BLaER1 (cell line): ENCODE data around the gene ABCA1.
"Not testable (repeated sequence)": the region's sequence is repeated elsewhere in the genome, so short reads cannot be mapped to it uniquely, and the experiment has no call there.

Experiments used
- H3K27ac ChIP-seq: shearing (Covaris generic); formaldehyde crosslinking; 2 replicates; pipeline ENCODE4 v1.8.1; 2022
- H3K27me3 ChIP-seq: shearing (Covaris generic); formaldehyde crosslinking; 2 replicates; pipeline ENCODE4 v1.8.1; 2022
- H3K36me3 ChIP-seq: shearing (Covaris generic); formaldehyde crosslinking; 2 replicates; pipeline ENCODE4 v1.8.1; 2022
- H3K4me1 ChIP-seq: shearing (Covaris generic); formaldehyde crosslinking; 2 replicates; pipeline ENCODE4 v1.8.1; 2022
- H3K4me2 ChIP-seq: shearing (Covaris generic); formaldehyde crosslinking; 2 replicates; pipeline ENCODE4 v1.8.1; 2022
- H3K4me3 ChIP-seq: shearing (Covaris generic); formaldehyde crosslinking; 2 replicates; pipeline ENCODE4 v1.8.1; 2022
- H3K9ac ChIP-seq: shearing (Covaris generic); formaldehyde crosslinking; 2 replicates; pipeline ENCODE4 v1.8.1; 2022
- H3K9me3 ChIP-seq: shearing (Covaris generic); formaldehyde crosslinking; 2 replicates; pipeline ENCODE4 v1.8.1; 2022
- H4K20me1 ChIP-seq: shearing (Covaris generic); formaldehyde crosslinking; 2 replicates; pipeline ENCODE4 v1.8.1; 2022
- Cebpa-rat ChIP-seq: shearing (Covaris generic); IDR thresholded peaks from 2 replicates; pipeline ENCODE4 v1.8.1; 2022

ABCA1 gene

DNA sequence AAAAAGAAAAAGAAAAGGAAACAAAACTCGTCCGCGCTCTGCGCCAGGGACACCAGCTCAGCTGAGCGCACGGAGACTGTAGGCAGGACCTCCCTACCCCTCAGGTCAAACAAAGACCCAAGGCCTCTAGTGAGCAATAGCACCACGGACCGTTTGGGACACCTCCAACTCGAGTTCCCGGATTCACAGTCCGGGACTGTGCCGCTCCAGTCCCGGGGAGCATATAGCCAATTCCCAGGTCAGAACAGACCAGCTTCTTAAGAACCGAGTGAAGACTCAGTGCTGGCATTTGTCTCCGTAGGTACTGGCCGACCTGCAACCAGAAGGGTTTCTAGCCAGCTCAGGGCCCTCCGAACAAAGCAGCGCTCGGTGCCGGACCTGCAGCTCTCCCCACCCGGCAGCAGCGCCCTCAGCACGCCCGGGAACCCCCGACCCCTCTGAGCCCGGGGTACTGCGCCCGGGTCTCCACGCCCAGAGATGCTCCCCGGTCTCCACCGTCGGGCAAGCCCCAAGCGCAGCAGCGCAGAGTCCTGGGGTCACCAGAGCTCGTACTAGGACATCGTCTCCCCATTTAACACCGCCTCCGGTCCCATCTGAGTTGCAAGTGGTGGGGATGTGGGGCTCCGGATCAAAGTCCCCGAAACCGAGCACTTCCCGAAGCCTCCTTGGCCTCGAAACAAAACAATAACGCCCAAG, 591 bp downstream of the ABCA1 start:
- H3K9me3 ChIP-seq, result no peaks in the 10 kb centered on the region
- TF ChIP-seq Cebpa-rat, result no peak
- peak overlapping the region; percentile 95 for H3K4me3 ChIP-seq
- peak overlapping the region; percentile 99 for H3K9ac ChIP-seq
- peak overlapping the region; percentile 98 for H3K27ac ChIP-seq
- peak overlapping the region; percentile 81 for H3K4me2 ChIP-seq
- H4K20me1 ChIP-seq, result peaks cover 30% of the 10 kb centered on the region
- H3K27me3 ChIP-seq, result no peaks in the 10 kb centered on the region
- no peaks in the 10 kb centered on the region for H3K36me3 ChIP-seq
- H3K4me1 ChIP-seq, result peaks cover 53% of the 10 kb centered on the region

DNA sequence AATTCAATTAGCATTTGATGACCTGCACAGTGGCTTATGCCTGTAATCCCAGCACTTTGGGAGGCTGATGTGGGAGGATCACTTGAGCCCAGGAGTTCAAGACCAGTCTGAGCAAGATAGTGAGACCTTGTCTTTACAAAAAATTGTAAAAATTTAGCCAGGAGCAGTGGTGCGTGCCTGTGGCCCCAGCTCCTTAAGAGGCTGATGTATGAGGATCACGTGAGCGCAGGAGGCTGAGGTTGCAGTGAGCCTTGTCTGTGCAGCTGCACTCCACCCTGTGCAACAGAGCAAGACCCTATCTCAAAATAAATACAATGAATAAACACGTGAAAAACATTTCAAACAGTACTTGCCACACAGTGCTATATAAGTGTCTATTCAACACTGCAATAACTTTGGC, 4.2 kb downstream of the ABCA1 start:
- Histone ChIP-seq H3K4me1 (peaks cover 73% of the 10 kb centered on the region), H3K27me3 (no peaks in the 10 kb centered on the region), H3K9ac (peak overlapping the region; percentile 99), H3K27ac (peak overlapping the region; percentile 98), H4K20me1 (peaks cover 67% of the 10 kb centered on the region), H3K4me3 (peak overlapping the region; percentile 95), H3K4me2 (peak overlapping the region; percentile 81), H3K9me3 (no peaks in the 10 kb centered on the region), H3K36me3 (peaks cover 13% of the 10 kb centered on the region)
- TF ChIP-seq Cebpa-rat, result no peak

GRCh38 chr9:104923289-104923688, 4.7 kb downstream of the ABCA1 start:
- Histone ChIP-seq H4K20me1 (peaks cover 71% of the 10 kb centered on the region), H3K27ac (peak overlapping the region; percentile 98), H3K36me3 (peaks cover 18% of the 10 kb centered on the region), H3K4me2 (peak overlapping the region; percentile 81), H3K9ac (peak overlapping the region; percentile 66), H3K4me1 (peaks cover 73% of the 10 kb centered on the region), H3K4me3 (peak overlapping the region; percentile 95), H3K27me3 (no peaks in the 10 kb centered on the region), H3K9me3 (no peaks in the 10 kb centered on the region)
- TF ChIP-seq Cebpa-rat, result no peak

DNA sequence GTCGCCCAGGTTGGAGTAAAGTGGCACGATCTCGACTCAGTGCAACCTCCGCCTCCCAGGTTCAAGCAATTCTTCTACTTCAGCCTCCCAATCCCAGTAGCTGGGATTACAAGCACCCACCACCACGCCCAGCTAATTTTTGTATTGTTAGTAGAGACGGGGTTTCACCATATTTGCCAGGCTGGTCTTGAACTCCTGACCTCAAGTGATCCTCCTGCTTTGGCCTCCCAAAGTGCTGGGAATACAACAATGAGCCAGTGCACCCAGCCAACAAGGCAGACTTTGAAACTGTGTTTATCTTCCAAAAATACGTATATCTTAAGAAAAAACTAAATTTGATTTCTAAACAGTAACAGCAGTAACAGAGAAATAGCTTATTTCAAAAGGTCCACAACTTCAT, 5.2 kb downstream of the ABCA1 start:
- H3K9ac ChIP-seq, H3K4me3 ChIP-seq, H3K27me3 ChIP-seq, H3K9me3 ChIP-seq: not testable (repeated sequence)
- Histone ChIP-seq H3K4me1 (peaks cover 77% of the 10 kb centered on the region), H4K20me1 (peaks cover 77% of the 10 kb centered on the region), H3K27ac (peak overlapping the region; percentile 98), H3K36me3 (peaks cover 23% of the 10 kb centered on the region), H3K4me2 (peak overlapping the region; percentile 81)

DNA sequence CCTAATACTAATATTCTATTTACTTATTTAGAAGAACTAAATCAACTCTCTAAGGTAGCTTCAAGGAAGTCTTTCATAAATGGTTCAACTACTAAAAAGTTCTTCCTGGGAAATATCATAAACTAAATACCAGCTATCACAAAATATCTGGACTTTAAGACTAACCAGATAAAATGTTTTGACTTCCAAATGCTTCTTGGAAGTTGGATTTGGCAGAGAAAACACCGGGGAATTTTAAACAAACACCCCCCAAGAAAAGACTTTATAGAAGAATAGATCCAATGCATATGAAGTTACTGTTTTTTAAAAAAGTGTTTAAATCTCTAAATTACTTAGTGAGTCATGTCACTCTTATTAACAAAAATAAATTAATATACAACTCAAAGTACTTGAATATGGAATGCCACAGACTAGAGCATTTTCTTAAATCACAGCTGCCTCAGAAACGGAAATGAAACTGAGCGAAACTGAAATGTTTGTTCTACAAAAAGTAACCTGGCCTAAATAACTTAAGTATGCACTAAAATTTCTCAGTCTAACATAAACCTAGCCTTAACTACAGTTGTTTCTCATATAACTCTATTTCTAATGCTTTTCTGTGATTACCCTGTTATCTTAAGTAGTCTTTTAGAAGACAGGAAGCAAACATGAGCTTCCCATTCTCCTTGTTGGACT, 6.8 kb downstream of the ABCA1 start:
- no peak for TF ChIP-seq Cebpa-rat
- peaks cover 92% of the 10 kb centered on the region for H4K20me1 ChIP-seq
- peak overlapping the region; percentile 48 for H3K4me3 ChIP-seq
- no peaks in the 10 kb centered on the region for H3K27me3 ChIP-seq
- H3K9ac ChIP-seq, result peak overlapping the region; percentile 33; the same call in 1 of the 2 replicates
- H3K36me3 ChIP-seq, result peaks cover 37% of the 10 kb centered on the region
- no peaks in the 10 kb centered on the region for H3K9me3 ChIP-seq
- H3K4me2 ChIP-seq, result peak overlapping the region; percentile 81
- H3K27ac ChIP-seq, result peak overlapping the region; percentile 98
- H3K4me1 ChIP-seq, result peaks cover 93% of the 10 kb centered on the region

GRCh38 chr9:104915753-104916152, 12.2 kb downstream of the ABCA1 start:
- peaks cover 78% of the 10 kb centered on the region for H3K4me1 ChIP-seq
- no peak overlapping the region for H3K4me2 ChIP-seq
- H4K20me1 ChIP-seq, result peaks cover 100% of the 10 kb centered on the region
- H3K9me3 ChIP-seq, result no peaks in the 10 kb centered on the region
- no peak overlapping the region for H3K27ac ChIP-seq
- no peak overlapping the region for H3K9ac ChIP-seq
- H3K4me3 ChIP-seq, result no peak overlapping the region
- no peak for TF ChIP-seq Cebpa-rat
- H3K27me3 ChIP-seq, result no peaks in the 10 kb centered on the region
- H3K36me3 ChIP-seq, result peaks cover 67% of the 10 kb centered on the region

- Histone ChIP-seq H3K9me3 (no peaks in the 10 kb centered on the region), H3K4me2 (0 out of 2 replicates have a peak overlapping the region, but pooled peaks have one; percentile 16), H3K27ac (no peak overlapping the region), H4K20me1 (peaks cover 100% of the 10 kb centered on the region), H3K4me3 (no peak overlapping the region), H3K27me3 (no peaks in the 10 kb centered on the region), H3K4me1 (peaks cover 80% of the 10 kb centered on the region), H3K9ac (no peak overlapping the region), H3K36me3 (peaks cover 69% of the 10 kb centered on the region)
- no peak for TF ChIP-seq Cebpa-rat
Measured at GRCh38 chr9:104915049-104915448, 12.9 kb downstream of the ABCA1 start.

GRCh38 chr9:104914466-104914865, 13.5 kb downstream of the ABCA1 start:
- no peaks in the 10 kb centered on the region for H3K9me3 ChIP-seq
- H3K4me3 ChIP-seq, result no peak overlapping the region
- no peak overlapping the region for H3K27ac ChIP-seq
- H3K4me2 ChIP-seq, result 0 out of 2 replicates have a peak overlapping the region, but pooled peaks have one; percentile 7
- peaks cover 100% of the 10 kb centered on the region for H4K20me1 ChIP-seq
- H3K4me1 ChIP-seq, result peaks cover 80% of the 10 kb centered on the region
- H3K36me3 ChIP-seq, result peaks cover 69% of the 10 kb centered on the region
- no peak for TF ChIP-seq Cebpa-rat
- no peak overlapping the region for H3K9ac ChIP-seq
- H3K27me3 ChIP-seq, result no peaks in the 10 kb centered on the region

DNA sequence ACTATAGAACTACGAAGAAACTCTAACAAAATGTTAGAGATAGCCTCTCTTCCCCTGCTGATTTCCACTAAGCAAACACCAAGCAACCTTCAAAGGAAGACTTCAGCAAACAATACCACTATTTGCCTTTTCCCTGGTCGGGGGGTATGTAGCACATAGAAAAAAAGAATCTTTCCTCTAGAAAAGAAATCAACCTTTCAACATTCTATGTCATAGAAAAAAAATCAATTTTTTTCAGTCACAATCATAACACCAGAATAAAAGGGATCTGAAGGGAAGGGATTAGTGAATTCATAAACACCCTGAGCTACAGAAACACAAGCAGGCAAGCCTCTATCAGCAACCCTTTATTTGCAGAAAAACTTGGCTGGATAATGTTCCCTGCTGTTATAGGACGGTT, 15.3 kb downstream of the ABCA1 start:
- peaks cover 79% of the 10 kb centered on the region for H3K4me1 ChIP-seq
- no peaks in the 10 kb centered on the region for H3K27me3 ChIP-seq
- no peak overlapping the region for H3K4me3 ChIP-seq
- peaks cover 63% of the 10 kb centered on the region for H3K36me3 ChIP-seq
- no peak overlapping the region for H3K27ac ChIP-seq
- no peak overlapping the region for H3K9ac ChIP-seq
- no peaks in the 10 kb centered on the region for H3K9me3 ChIP-seq
- peaks cover 100% of the 10 kb centered on the region for H4K20me1 ChIP-seq
- no peak overlapping the region; the same call in 1 of the 2 replicates for H3K4me2 ChIP-seq
- no peak for TF ChIP-seq Cebpa-rat

DNA sequence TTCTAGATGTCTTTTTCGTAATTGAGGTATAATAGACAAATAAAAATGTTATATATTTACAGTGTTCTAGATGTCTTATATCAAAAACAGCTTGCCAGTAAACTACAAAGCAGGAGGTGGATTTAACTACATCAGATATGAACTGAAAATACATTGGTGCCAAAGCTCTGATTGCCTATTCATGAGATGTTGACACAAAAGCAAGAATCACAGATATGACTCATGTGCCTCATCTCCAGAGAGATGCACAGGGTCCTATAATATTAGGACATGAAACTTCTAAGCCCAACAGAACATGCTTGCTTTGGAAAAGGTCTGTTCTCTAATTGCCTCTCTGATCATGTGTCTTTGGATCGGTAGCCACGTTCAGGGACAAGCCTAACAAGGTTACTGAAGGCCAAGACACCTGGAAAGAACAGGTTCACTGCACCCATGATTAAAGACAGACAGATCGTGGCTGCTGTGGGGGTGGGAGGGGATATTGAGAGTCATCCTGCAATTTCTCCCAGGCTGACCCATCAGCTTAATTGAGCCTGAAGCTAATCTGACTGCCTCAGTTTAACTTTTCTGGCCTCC, 16.8 kb downstream of the ABCA1 start:
- H4K20me1 ChIP-seq, result peaks cover 100% of the 10 kb centered on the region
- H3K27ac ChIP-seq, result no peak overlapping the region
- H3K27me3 ChIP-seq, result no peaks in the 10 kb centered on the region
- peaks cover 61% of the 10 kb centered on the region for H3K36me3 ChIP-seq
- no peaks in the 10 kb centered on the region for H3K9me3 ChIP-seq
- no peak overlapping the region for H3K9ac ChIP-seq
- peaks cover 80% of the 10 kb centered on the region for H3K4me1 ChIP-seq
- no peak for TF ChIP-seq Cebpa-rat
- no peak overlapping the region for H3K4me3 ChIP-seq
- peak overlapping the region; percentile 29; the same call in 1 of the 2 replicates for H3K4me2 ChIP-seq
